Measurements from ENCODE around the gene NRXN3.

- TF ChIP-seq, protein P1, sequence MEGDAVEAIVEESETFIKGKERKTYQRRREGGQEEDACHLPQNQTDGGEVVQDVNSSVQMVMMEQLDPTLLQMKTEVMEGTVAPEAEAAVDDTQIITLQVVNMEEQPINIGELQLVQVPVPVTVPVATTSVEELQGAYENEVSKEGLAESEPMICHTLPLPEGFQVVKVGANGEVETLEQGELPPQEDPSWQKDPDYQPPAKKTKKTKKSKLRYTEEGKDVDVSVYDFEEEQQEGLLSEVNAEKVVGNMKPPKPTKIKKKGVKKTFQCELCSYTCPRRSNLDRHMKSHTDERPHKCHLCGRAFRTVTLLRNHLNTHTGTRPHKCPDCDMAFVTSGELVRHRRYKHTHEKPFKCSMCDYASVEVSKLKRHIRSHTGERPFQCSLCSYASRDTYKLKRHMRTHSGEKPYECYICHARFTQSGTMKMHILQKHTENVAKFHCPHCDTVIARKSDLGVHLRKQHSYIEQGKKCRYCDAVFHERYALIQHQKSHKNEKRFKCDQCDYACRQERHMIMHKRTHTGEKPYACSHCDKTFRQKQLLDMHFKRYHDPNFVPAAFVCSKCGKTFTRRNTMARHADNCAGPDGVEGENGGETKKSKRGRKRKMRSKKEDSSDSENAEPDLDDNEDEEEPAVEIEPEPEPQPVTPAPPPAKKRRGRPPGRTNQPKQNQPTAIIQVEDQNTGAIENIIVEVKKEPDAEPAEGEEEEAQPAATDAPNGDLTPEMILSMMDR (IDR thresholded peaks at IDR 0.05) = no peak
- TF ChIP-seq POLR2A (IDR thresholded peaks at IDR 0.05) = no peak
These were observed 1656.2 kb downstream of the NRXN3 start for GRCh38 chr14:79826362-79826761.
